Activated CD8-positive, alpha-beta memory T cell treated with anti-CD3 and anti-CD28 coated beads for 4 hours (primary cell): ENCODE results near the gene ADORA1.

ENCODE experiments used
- DNase-seq, 2 donors: peaks; one replicate each; pipeline ENCODE4 v3.0.0-alpha.2; 2020; ENCODE audit warnings: low read depth in 2 of 2

The ADORA1 gene

DNA sequence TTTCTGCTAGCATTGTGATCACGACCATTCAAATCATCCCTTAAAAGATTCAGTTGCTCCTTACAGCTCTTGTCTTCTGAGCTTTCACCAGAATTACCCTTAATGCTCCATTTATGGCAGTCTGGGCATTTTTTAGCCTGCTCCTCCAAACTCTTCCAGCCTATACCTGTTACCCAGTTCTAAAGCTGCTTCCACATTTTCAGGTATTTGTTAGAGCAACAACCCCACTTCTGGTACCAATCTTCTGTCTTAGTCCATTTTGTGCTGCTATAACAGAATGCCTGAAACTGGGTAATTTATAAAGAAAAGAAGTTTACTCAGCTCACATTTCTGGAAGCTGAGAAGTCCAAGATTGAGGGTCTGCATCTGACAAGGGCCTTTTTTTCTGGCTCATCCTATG lies 30.9 kb downstream of the ADORA1 start:
- no peak for DNase-seq

DNA sequence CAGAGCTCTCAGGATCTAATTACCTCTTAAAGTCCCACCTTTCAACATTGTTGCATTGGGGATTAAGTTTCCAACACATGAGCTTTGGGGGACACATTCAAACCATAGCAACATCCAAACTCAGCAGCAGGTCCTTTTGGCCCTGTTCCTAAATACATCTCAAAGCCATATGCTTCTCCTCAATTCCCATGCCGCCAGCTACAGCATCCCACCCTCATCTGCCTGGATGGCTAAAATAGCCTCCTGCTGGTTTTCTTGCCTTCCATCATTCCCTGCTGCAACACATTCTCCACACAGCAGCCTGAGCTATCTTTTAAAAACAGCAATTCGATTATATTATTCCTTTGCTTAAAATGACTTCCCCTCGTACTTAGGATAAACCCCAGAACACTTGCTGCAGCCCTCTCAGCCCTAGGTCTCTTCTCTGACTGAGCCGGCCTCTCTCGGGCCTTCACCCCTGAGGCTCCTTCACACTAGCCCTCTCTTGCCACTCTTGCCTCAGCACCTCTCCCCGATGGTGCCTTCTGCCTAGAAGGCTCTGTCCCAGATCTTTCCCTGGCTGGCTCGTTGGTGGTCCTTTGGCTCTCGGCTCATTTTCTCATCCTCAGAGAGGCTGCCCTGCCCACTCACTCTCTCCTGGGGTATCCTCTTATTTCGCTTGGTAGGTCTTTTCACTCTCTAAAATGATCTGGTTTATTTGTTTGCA lies 31.6 kb downstream of the ADORA1 start:
- DNase-seq: no peak

- DNase-seq: no peak
These were observed 32.3 kb downstream of the ADORA1 start for GRCh38 chr1:203159844-203160243.

DNA sequence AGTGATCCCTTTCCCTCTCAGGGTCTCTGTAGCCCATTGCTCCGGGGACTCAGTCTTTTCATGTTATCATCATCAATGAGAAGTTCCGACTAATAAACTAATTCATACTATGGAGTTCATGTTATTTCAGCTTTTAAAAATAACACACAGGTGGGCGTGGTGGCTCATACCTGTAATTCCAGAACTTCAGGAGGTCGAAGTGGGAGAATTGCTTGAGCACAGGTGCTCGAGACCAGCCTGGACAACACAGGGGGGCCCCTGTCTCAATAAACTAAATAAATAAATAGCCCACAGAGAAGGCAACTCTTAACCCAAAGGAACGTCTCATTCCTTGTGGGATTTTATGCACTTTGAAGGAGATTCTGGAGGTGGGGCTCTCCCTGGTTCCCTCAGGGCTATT lies 33.6 kb downstream of the ADORA1 start:
- DNase-seq: no peak

DNA sequence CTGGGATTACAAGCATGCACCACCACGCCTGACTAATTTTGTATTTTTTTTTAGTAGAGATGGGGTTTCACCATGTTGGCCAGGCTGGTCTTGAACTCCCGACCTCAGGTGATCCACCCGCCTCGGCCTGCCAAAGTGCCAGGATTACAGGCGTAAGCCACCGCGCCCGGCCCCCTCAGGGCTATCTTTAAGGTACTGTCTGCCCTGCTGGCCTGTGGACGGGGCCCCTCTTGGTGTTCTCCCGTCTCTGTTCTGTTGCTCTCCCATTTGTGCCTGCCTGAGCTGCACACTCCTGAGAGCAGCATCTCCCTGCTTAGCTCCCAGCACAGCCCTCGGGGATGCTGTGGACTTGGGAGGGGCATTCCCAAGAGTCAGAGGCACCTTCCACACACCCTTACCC lies 34.2 kb downstream of the ADORA1 start:
- DNase-seq: no peak

DNA sequence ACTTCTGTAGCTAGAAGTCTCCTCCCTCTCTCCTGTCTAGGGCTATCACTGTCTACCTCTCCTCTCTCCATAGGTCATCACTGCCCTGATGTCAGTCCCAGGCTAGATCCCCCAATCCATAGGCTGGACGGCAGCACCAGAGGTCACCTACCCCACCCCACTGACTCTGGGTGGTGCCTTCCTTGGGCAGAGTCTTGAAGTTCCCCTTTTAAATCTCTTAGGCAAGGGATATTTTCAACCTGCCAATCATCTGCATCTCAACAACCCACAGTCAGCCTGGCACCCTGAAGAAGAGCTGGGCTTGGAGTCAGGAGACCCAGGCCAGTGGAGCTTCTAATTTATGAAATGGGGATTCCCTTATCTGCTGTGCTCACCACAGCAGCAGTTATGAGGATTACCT lies 34.9 kb downstream of the ADORA1 start:
- DNase-seq: no peak

DNA sequence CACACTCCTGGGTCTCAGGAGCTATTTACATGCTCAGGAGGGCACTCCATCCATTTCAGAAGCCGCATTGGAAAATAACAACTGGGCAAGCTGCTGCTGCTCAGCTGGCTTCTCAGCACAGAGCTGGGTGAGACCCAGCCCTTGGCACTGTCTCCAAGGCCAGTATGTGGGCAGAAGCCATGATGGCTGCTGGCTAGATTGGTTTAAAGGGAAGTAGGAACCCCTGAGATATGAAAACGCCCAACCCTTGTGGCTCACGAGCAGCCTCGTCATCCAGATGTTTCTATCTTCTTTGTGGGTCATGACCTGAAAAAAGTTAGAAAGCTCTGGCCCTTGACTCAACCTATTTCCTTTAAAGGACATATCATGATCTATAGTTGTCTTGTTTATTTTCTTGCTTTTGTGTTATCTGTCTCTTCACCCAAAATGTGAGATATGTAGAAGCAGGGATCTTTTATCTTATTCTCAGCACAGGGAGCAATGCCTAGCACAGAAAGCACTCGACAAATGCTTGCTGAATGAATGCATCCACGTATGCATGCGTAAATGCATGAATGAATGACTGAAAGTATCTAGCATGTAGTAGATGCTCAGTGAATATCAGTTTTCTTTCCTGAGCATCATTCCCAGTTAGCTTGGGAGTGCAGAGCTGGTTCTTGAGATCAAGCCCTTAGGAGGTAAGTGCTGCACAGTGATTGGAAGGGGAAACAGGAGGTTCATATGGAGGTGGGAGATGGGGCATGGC lies 36.5 kb downstream of the ADORA1 start:
- DNase-seq: no peak

DNA sequence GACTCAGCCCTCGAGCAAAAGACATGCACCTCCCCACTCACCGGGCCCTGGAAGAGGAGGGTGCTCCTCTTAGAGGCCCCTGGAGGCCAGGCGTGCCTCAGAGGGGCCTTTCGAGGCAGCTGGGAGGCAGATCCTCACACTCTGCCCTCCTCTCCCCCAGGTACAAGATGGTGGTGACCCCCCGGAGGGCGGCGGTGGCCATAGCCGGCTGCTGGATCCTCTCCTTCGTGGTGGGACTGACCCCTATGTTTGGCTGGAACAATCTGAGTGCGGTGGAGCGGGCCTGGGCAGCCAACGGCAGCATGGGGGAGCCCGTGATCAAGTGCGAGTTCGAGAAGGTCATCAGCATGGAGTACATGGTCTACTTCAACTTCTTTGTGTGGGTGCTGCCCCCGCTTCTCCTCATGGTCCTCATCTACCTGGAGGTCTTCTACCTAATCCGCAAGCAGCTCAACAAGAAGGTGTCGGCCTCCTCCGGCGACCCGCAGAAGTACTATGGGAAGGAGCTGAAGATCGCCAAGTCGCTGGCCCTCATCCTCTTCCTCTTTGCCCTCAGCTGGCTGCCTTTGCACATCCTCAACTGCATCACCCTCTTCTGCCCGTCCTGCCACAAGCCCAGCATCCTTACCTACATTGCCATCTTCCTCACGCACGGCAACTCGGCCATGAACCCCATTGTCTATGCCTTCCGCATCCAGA lies 37.7 kb downstream of the ADORA1 start:
- no peak for DNase-seq

DNA sequence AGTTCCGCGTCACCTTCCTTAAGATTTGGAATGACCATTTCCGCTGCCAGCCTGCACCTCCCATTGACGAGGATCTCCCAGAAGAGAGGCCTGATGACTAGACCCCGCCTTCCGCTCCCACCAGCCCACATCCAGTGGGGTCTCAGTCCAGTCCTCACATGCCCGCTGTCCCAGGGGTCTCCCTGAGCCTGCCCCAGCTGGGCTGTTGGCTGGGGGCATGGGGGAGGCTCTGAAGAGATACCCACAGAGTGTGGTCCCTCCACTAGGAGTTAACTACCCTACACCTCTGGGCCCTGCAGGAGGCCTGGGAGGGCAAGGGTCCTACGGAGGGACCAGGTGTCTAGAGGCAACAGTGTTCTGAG lies 38.3 kb downstream of the ADORA1 start:
- no peak for DNase-seq

- DNase-seq: no peak
These were observed 38.8 kb downstream of the ADORA1 start for GRCh38 chr1:203166192-203166940.

DNA sequence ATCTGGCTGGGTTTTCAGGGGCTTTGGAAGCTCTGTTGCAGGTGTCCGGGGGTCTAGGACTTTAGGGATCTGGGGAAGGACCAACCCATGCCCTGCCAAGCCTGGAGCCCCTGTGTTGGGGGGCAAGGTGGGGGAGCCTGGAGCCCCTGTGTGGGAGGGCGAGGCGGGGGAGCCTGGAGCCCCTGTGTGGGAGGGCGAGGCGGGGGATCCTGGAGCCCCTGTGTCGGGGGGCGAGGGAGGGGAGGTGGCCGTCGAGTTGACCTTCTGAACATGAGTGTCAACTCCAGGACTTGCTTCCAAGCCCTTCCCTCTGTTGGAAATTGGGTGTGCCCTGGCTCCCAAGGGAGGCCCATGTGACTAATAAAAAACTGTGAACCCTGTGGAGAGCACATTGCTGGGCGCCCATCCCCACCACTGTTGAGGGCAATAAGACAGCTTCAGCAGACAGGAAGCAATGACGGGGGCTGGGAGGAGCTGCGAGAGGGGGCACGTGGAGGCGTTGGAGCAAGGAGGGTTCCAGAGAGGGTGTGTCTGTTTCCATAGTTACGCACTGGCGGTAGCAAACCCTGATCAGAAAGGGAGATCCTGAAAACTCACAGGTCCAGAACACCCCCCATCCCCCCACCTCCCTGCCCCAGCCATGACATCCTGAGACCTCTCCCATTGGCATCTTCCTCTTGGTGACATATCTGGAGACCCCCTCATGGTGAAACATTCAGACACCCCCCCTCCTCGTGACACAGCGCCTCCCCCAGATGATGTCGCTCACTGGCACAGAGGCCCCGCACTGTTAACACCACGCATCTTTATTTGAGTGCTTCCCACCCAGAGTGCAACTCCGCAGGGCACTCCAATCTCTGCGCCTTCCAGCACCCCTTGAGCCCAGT lies 39.7 kb downstream of the ADORA1 start:
- no peak for DNase-seq

- no peak for DNase-seq
These were observed 40.3 kb downstream of the ADORA1 start for GRCh38 chr1:203167913-203168200.

GRCh38 chr1:203168256-203168786 lies 40.8 kb downstream of the ADORA1 start:
- DNase-seq: no peak

DNA sequence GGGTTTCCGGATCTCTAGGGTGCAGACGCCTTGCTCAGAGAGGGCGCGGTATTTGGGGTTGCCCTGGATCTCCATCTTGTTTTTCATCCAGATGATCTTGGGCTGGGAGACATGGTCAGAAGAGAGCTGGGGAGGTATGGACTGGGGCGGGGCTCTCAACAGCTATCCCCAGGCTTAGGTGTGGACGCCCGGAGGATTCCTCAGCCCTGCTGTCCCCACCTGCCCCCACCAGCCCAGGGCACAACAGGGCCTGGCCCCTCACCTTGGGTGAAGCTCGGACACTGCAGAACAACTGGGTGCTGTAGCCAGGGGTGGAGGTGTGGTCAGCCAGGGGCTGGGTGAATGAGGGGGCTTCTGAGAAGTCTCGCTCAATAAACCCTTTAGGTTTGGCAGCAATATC lies 41.5 kb downstream of the ADORA1 start:
- DNase-seq: no peak

DNA sequence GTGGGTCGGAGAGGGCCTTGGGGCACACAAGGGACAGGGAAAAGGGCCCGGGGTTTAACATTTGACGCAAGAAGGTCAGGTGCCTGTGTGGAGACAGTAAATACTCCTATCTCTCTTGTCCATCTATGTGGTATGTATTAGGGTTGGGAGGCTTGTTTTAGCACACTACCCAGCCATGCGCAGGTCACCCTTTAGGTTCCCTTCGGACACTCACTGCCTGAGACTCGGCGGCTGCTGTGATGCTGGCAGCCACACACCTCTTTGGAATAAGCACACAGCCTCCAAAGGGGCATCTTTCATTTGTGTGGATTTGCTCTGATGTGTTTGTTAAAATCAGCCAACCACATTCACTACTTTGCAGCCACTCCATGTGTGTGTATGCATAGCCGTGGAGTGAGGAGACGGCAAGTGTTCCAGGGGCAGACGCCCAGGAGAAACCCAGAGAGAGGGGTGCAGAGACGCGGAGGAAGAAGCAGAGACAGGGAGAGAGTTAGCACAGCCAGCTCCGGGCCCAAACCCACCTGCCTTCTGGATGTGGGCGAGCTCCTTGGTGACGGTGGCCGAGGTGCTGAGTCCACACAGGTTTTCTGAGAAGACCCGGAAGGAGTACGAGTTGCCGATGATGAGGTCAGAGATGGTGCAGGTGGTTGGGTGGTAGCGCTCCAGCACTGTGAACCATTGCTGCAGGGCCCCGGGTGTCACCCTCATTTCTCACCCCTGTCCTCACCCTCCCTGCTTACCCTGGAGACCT lies 42.4 kb downstream of the ADORA1 start:
- DNase-seq: no peak

DNA sequence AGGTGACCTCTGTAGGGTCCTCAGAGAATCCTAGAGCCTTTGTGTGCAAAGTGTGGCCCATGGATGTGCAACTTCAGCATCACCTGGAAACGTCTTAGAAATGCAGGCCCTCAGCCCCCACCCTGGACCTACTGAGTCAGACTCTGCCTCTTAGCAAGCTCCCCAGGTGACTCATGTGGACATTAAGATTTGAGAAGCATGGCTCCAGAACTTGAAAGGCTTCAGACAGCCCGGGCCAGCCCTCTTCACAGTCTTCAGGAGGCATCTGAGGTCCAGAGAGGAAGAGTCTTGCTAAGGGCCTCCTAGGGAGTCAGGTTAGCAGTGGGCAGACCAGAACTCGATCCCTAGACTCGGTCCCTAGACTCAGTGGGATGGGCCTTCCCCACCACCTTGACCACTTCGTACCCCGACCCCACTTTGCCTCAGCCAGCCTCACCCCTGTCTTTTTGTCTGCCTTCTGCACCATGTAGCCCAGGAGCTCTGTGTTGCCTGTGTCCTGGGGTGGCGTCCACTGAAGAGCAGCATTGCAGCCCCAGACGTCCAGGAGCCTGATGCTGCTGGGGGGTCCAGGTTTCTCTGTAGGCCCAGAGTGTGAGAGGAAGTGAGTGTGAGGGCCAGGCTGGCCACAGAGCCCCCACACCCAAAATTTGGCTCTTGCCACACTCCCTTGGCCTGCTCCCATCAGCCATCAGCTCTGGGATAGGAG lies 43.3 kb downstream of the ADORA1 start:
- no peak for DNase-seq

- DNase-seq: no peak
These were observed 44.0 kb downstream of the ADORA1 start for GRCh38 chr1:203171341-203172183.

GRCh38 chr1:203172184-203173010 lies 44.9 kb downstream of the ADORA1 start:
- no peak for DNase-seq
